AG04449 (cell line): Measurements from ENCODE around the gene ABCA7.

Source experiments
- CTCF ChIA-PET: fragments of 350-600 bp; formaldehyde crosslinking; extraction: SDS; loops from one replicate; lab custom pipeline; 2021; ENCODE audit warnings: antibody characterized with exemption; lab: Yijun Ruan, JAX
- POLR2A ChIA-PET: fragments of 400-600, 350-600 bp; formaldehyde crosslinking; extraction: SDS; loops from one replicate; lab custom pipeline; 2020; ENCODE audit warnings: antibody characterized with exemption, inconsistent platforms; lab: Yijun Ruan, JAX
- DNase-seq: peaks from one replicate; pipeline ENCODE4 v3.0.0-alpha.2; 2010; ENCODE audit warnings: low read depth, low spot score
- H3K4me3 ChIP-seq: 2 replicates; pipeline ENCODE4 v1.5.1; 2011; ENCODE audit warnings: low read depth, mild to moderate bottlenecking, control low read depth, low read length
- CTCF ChIP-seq: IDR thresholded peaks from one replicate; pipeline ENCODE4 v1.5.1; 2011; ENCODE audit warnings: mild to moderate bottlenecking, moderate library complexity, low read length, control low read depth, inconsistent platforms; ENCODE audit not compliant: insufficient read depth; ENCODE audit errors: missing control alignments

ABCA7 gene

GRCh38 chr19:1091544-1092175 lies 51.8 kb downstream of the ABCA7 start:
- no peak for TF ChIP-seq CTCF
- POLR2A ChIA-PET, result no interaction called here
- CTCF ChIA-PET, result interaction anchor here (1.3 kb wide), 1 partner anchor 10 kb away, joined by 4 read pairs; no protein-coding TSS in a partner anchor

GRCh38 chr19:1093330-1093729 lies 53.4 kb downstream of the ABCA7 start:
- peak overlapping the region; percentile 92; the same call in 1 of the 2 replicates for H3K4me3 ChIP-seq
- no peak for TF ChIP-seq CTCF
- CTCF ChIA-PET, result interaction anchor here (0.5 to 1.3 kb wide), 5 partner anchors 13 to 101 kb away, joined by 3 to 4 read pairs (median 3); no protein-coding TSS in a partner anchor
- POLR2A ChIA-PET, result interaction anchor here (0.9 to 1.3 kb wide), 2 partner anchors 9 kb away, joined by 5 read pairs; no protein-coding TSS in a partner anchor
- no peak for DNase-seq

More at GRCh38 chr19:1091544-1092175, 51.8 kb downstream of the ABCA7 start:
- DNase-seq, result no peak
- no peak overlapping the region for H3K4me3 ChIP-seq

GRCh38 chr19:1093811-1094553 lies 54.1 kb downstream of the ABCA7 start:
- TF ChIP-seq CTCF, result no peak
- ChIA-PET CTCF (interaction anchor here (0.5 to 1.3 kb wide), 5 partner anchors 9 to 101 kb away, joined by 3 to 4 read pairs (median 3); no protein-coding TSS in a partner anchor), POLR2A (interaction anchor here (0.8 to 1.3 kb wide), 3 partner anchors 8 to 14 kb away, joined by 5 read pairs; no protein-coding TSS in a partner anchor)
- no peak for DNase-seq
- peak overlapping the region; percentile 92 for H3K4me3 ChIP-seq

GRCh38 chr19:1094655-1094977 lies 54.7 kb downstream of the ABCA7 start:
- peak overlapping the region; percentile 92 for H3K4me3 ChIP-seq
- TF ChIP-seq CTCF, result no peak
- no peak for DNase-seq
- ChIA-PET POLR2A (interaction anchor here (0.8 to 1.3 kb wide), 2 partner anchors 10 to 15 kb away, joined by 5 read pairs; no protein-coding TSS in a partner anchor), CTCF (interaction anchor here (1.0 to 1.3 kb wide), 2 partner anchors 10 to 27 kb away, joined by 3 to 4 read pairs; no protein-coding TSS in a partner anchor)

GRCh38 chr19:1094978-1095701 lies 55.2 kb downstream of the ABCA7 start, which contains the start of gene POLR2E:
Gene POLR2E (minus strand): TSS chr19:1095375. CDS start chr19:1095315, 60 bp downstream.
- DNase-seq, result peak; percentile 76

More at GRCh38 chr19:1094978-1095701, 55.2 kb downstream of the ABCA7 start, which contains the start of gene POLR2E:
- ChIA-PET CTCF (interaction anchor here (1.0 to 1.3 kb wide), 2 partner anchors 10 to 27 kb away, joined by 3 to 4 read pairs; no protein-coding TSS in a partner anchor), POLR2A (interaction anchor here (0.8 kb wide), 1 partner anchor 15 kb away, joined by 5 read pairs; no protein-coding TSS in a partner anchor)
- no peak for TF ChIP-seq CTCF
- peak within 1 kb of the TSS; percentile 92 for H3K4me3 ChIP-seq
